HG03457 (cell line): ENCODE data around the gene SLC4A4.

ENCODE experiments used
- ATAC-seq: cut with Tn5 transposase; IDR thresholded peaks from one replicate; pipeline ENCODE4 v1.9.1; 2021; ENCODE audit warnings: moderate number of reproducible peaks; ENCODE audit not compliant: unreplicated experiment

Gene SLC4A4

GRCh38 chr4:71587995-71588394 is 249.2 kb downstream of the SLC4A4 start:
- no peak for ATAC-seq

- ATAC-seq, result no peak
Observed at GRCh38 chr4:71592793-71593192, 254.0 kb downstream of the SLC4A4 start.

GRCh38 chr4:71593311-71593710 is 254.5 kb downstream of the SLC4A4 start:
- ATAC-seq, result no peak

GRCh38 chr4:71595576-71596108 is 256.8 kb downstream of the SLC4A4 start:
- no peak for ATAC-seq

- ATAC-seq, result no peak
Observed at GRCh38 chr4:71599578-71599977, 260.8 kb downstream of the SLC4A4 start.

GRCh38 chr4:71602289-71602900 is 263.6 kb downstream of the SLC4A4 start:
- no peak for ATAC-seq

GRCh38 chr4:71604785-71605184 is 266.0 kb downstream of the SLC4A4 start:
- ATAC-seq, result no peak

GRCh38 chr4:71607109-71607508 is 268.3 kb downstream of the SLC4A4 start:
- no peak for ATAC-seq

GRCh38 chr4:71607780-71608677 is 269.2 kb downstream of the SLC4A4 start:
- no peak for ATAC-seq

GRCh38 chr4:71608678-71609071 is 269.9 kb downstream of the SLC4A4 start:
- no peak for ATAC-seq

GRCh38 chr4:71609167-71609566 is 270.3 kb downstream of the SLC4A4 start:
- no peak for ATAC-seq

- ATAC-seq, result no peak
Observed at GRCh38 chr4:71609651-71610050, 270.8 kb downstream of the SLC4A4 start.

- no peak for ATAC-seq
Observed at GRCh38 chr4:71614621-71615020, 275.8 kb downstream of the SLC4A4 start.

GRCh38 chr4:71616168-71616811 is 277.5 kb downstream of the SLC4A4 start:
- no peak for ATAC-seq
